PC-3 (cell line): ENCODE results near the gene USP20.

Experiments
- CTCF ChIP-seq: fragments of 300-600 bp; sonication (generic); conservative IDR thresholded peaks from 2 replicates; pipeline ENCODE4 v1.5.1; 2017; ENCODE audit warnings: antibody characterized with exemption, low read depth, mild to moderate bottlenecking, low read length
- EZH2 ChIP-seq: fragments of 300-600 bp; sonication (generic); IDR thresholded peaks from one replicate; pipeline ENCODE4 v1.6.1; 2017; ENCODE audit warnings: antibody characterized with exemption, mild to moderate bottlenecking, low read length; ENCODE audit not compliant: unreplicated experiment
- EZH2phosphoT487 ChIP-seq: fragments of 300-600 bp; sonication (generic); IDR thresholded peaks from 2 replicates; pipeline ENCODE4 v1.6.1; 2018; ENCODE audit warnings: mild to moderate bottlenecking, antibody characterized with exemption, low read length, borderline replicate concordance

GRCh38 chr9:129895376-129896268, 60.4 kb downstream of the USP20 start:
- no peak for TF ChIP-seq CTCF
- TF ChIP-seq EZH2: no peak
- TF ChIP-seq EZH2phosphoT487: no peak
